ENCODE data around the gene KCNK17.
A peak's percentile ranks its signal among the peaks of the same experiment; 100 is the strongest.

Gene KCNK17

DNA sequence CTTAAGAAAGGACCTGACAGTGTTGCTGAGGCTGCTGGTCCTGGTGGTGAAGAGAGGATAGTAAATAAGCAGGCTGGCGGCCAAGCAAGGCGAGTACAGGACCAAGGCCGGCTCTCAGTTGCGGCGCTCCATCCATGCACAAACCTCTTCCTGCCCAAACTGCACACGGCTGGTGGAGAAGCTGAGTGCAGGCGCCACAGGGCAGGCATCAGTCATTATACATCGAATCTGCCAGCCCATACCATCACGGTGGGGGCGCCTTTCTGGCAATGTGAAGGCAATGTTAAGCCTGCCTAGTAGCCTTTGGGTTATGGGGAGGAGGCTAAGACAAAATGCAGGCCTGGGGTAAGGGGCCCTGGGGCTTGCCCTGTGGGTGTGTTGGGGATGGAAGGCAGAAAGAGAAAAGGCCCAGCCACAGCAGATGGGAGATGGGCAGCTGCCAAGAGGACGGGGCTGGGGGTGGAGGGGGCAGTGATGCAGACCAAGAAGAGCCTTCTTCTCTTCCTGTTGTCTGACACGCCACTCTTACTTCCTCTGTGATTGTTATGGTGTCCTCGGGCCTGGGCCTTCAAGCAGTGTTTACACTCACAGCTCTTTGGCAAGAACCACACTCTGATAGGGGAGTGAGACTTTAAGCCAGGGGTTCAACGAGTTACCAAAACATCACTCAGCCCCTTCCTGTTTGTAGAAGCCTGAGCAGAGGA lies 28.6 kb upstream of the KCNK17 start:
- FAIRE-seq (no peak), DNase-seq (ENCODE audit: insufficient read length, low spot score) (no peak)
- TF ChIP-seq POLR2A (IDR thresholded peaks at IDR 0.05; ENCODE audit: low read depth, low read length): no peak

DNA sequence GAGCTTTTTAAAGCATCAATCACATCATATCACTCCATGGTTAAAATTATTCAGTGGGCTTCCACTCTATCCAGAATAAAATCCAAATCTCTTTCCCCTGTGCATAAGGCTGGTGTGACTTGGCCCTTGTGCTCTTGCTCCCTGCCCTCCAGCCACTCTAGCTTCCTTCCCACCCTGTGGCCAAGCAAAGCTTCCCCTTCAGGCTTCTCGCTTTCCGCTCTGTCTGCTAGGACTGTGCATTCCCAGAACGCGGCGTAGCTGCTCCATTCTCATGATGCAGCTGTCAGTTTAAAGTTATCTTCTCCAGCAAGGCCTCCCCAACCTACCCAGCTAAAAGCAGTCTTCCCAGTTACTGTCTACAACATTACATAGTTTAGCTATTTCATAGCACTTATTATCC lies 27.7 kb upstream of the KCNK17 start:
- TF ChIP-seq POLR2A (IDR thresholded peaks at IDR 0.05; ENCODE audit: low read depth, low read length): no peak
- no peak for FAIRE-seq

DNA sequence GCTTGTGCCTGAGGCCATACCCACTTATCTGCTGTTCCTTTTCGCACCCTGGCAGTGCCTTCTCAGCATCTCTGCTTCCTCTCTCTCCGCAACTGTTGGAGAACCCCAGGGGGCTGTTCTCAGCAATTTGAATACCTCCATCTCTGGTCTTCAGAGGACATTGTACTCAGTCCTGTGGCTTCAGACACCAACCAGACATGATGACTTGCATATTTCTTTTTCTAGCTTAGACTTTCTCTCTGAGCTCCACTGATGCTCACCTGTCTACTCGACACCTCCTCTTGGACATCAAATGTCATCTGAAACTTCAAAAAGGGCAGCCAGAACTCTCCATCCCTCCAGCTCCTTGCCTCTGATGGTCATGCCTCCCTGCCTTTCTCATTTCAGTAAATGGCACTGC lies 27.1 kb upstream of the KCNK17 start:
- no peak for TF ChIP-seq POLR2A (IDR thresholded peaks at IDR 0.05; ENCODE audit: low read depth, low read length)
- DNase-seq (ENCODE audit: insufficient read length, low spot score) (no peak), FAIRE-seq (no peak)

More for the DNA sequence above, 27.7 kb upstream of the KCNK17 start:
- DNase-seq (ENCODE audit: insufficient read length, low spot score): no peak

DNA sequence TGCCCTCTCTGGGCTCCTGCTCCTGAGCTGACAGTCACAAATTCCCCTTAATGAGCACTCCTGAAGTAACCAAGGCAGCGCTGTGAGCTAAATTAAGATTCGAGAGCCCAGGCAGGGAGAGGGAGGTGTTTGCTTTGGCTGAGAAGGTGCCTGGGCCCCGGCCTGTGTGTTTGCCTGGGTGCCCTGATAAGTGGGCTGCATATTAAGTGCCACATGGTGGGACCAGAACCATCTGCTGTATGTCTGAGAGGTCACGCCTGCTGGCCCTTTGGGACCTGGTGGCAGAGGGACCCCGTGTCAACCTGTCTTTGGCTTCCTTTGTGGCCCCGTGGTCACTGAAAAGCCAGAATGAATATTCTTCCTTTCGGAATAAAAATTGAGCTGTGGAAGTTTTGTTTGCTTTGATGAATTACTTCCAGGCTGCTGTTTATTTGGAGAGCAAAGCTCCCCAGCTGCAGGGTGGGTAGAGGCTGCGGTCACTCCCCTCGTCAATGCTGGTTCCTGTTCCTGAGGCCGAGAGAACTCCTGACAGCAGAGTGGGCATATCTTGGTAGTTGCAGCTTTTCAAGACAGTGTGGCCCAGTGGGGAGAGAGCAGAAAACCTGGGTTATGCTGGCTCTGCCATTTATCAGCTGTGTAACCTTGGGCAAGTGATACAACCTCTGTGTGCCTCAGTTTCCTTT lies 25.8 kb upstream of the KCNK17 start:
- DNase-seq (ENCODE audit: insufficient read length, low spot score): no peak
- no peak for TF ChIP-seq POLR2A (IDR thresholded peaks at IDR 0.05; ENCODE audit: low read depth, low read length)
- FAIRE-seq: no peak

DNA sequence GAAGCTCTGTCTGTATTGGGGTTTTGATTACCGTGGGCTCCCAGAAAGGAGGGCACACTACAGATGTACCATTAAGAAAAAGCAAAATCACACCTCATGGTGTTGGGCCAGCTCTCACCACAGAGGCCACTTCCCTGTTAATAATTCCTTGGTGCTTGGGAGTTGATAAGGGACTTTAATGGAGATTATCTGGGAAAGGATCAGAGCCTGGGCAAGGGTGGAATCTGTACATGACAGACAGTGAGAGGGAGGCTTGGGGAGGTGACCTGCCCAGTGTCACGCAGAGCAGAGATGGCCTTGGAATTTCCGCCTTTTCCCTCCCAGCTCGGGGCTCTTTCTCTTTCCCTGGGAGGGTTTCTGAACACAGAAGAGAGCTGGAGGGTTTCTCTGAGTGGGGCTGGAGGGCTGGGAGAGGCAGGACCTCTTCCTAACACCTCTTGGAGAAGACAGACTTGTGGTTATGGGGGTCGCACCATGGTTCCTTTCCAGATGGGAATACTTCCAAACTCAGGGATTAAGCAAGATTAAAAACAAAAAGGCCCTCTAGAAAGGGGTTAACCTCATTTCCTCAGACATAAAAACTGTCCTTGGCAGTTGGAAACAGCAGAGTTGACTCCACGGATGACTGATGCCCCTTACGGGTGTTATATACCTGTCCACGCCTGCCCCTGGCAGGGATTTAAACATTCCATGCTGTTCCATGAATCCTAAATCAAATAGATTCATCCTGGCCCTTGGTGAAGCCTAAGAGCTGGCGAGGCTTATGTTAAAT lies 25.1 kb upstream of the KCNK17 start:
- FAIRE-seq (no peak), DNase-seq (ENCODE audit: insufficient read length, low spot score) (no peak)

DNA sequence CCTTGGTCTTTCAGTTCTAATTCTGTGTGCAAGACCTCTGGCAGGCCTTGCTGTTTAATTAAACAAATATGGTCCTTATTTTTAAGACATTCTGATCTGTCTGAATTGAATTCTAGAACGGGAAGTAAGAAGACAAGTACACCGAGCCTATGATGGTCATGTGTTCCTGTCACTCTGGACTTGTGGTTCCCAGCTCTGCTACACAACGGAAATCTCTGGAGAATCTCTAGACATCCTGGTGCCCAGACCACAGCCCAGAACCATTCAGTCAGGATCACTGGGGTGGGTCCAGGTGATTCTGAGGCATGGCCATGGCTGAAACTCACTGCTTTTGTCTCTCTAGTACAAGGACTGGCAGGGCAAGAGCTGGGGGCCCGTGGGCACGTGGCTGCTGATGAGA lies 24.2 kb upstream of the KCNK17 start:
- TF ChIP-seq POLR2A (IDR thresholded peaks at IDR 0.05; ENCODE audit: low read depth, low read length): no peak
- DNase-seq (ENCODE audit: insufficient read length, low spot score) (no peak), FAIRE-seq (no peak)

More for the DNA sequence above, 25.1 kb upstream of the KCNK17 start:
- no peak for TF ChIP-seq POLR2A (IDR thresholded peaks at IDR 0.05; ENCODE audit: low read depth, low read length)

DNA sequence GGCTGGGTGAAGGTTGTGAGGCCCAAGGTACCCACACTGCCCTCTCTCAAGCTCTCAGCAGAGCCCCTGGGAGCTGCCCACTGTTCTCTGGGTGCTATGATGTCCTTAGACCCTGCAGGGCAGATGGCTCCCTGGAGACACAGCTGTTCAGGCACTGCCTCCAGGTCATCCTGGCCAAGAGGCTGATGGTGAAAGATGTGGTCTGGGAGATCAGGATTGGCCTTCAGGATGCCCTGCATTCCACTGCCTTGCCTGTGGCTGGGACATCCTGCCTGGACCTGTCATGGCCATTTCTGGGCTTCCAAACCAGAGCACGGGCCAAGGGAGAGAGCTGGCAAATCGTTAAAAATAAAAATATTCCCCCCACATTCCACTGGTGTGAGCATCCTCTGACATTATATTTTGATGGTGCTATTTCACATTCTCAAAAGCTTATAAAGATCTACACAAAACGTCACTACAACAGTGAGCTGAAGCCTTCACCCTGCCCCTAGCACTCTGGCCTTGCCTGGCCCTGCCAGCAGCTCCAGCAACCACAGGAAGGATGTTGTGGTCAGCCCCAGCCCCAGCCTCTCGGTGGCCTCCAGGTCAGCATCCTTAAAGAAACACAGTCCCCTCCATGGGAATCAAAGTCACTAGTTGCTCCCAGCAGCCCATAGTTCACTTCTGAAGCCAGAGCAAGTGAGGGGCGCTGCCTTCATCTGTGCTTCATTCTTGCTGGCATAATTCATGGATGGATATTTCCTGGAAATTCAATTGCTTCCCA lies 21.7 kb upstream of the KCNK17 start:
- FAIRE-seq (no peak), DNase-seq (ENCODE audit: insufficient read length, low spot score) (peak; percentile 42)
- TF ChIP-seq POLR2A (IDR thresholded peaks at IDR 0.05; ENCODE audit: low read depth, low read length): no peak

DNA sequence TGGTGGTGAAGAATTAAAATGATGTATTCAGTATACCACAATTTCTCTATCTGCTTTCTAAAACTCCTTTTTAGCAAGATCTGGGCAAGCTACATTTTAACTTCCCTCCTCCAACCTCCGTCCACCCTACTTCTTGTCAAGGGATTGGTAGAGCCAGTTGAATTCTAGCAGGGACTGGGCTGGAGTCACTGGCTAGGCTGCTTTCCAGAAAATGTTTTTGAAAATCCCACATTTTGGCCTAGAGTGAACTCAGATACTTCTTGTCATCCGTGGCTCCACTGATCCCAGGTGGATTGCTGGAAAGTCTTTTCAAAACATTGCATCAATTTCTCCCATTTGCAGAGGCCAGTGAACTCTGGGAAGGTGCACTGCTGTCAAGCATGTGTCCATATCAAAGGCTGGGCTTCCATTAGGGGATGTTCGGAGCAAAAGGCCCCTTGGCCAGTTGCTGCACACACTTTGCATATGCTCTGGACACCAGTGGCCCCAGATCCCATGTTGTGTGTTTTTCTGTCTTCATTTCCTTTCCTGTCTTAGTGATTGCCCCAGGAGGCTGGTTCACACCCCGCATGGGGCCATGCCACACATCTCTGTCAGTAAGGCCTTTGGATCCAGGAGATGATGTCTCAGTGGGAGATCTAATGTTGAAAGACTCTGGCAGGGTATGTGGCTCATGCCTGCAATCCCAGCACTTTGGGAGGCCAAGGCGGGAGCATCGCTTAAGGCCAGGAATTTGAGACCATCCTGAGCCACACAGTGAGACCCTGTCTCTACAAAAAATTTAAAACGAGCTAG lies 19.6 kb upstream of the KCNK17 start:
- DNase-seq (ENCODE audit: insufficient read length, low spot score) (no peak), FAIRE-seq (no peak)
- no peak for TF ChIP-seq POLR2A (IDR thresholded peaks at IDR 0.05; ENCODE audit: low read depth, low read length)

DNA sequence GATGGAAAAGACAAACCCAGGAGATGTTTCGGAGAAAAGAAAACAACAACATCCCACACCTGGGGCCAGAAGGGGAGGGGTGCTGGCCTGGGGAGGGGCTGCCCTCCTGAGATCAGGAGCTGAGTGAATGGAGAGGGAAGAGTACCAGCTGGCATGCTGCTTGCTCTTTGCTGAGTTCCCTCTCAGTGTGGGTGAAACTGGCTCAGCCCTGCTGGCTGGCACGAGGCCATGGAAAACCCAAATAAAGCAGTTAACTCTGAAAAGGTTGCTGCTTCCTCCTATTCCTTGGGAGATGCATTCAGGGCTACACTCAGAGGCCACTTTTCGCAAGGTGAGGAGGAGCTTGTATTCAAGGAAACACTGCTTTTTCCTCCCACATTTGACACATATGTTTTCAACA lies 16.3 kb upstream of the KCNK17 start:
- no peak for DNase-seq (ENCODE audit: insufficient read length, low spot score)
- no peak for FAIRE-seq
- TF ChIP-seq POLR2A (IDR thresholded peaks at IDR 0.05; ENCODE audit: low read depth, low read length): no peak

DNA sequence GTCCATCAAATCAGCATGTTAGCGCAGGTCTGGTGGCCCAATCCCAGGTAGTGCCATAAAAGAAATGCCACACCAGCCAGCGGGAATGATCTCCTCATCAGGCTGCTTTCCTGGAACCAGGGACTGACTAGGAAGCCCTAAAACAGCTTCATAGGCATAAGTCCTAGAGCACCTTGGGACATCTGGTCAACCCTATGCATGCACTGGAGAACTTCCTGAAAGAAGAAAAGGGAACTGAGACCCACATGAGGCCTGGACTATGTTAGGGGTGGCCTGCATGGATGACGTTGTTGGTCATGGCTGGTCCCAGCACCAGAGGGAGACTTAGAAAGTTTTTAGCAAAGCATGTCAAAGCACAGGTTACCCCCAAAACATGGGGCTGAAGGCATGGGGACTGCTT lies 15.8 kb upstream of the KCNK17 start:
- TF ChIP-seq POLR2A (IDR thresholded peaks at IDR 0.05; ENCODE audit: low read depth, low read length): no peak
- no peak for FAIRE-seq
- DNase-seq (ENCODE audit: insufficient read length, low spot score): no peak

DNA sequence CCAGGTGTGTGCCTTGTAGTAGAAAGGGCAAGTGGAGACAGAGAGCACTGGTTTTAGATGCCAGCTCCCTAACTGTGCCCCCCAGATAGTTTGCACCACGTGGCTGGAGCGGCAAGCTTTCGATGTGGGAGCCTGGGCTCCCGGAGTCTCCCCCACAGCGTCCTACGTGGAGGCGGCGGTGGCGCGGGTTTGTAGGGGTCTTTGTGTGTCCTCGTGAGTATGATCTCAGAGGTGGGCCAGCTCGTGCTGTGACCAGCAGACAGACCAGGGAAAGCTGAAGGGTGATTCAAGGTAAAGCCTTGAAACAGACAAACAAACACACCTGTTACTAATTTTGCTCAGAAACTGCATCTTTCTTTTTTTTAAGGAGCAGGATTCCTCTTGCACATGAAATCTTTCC lies 13.8 kb upstream of the KCNK17 start:
- DNase-seq (ENCODE audit: insufficient read length, low spot score): no peak
- no peak for FAIRE-seq
- no peak for TF ChIP-seq POLR2A (IDR thresholded peaks at IDR 0.05; ENCODE audit: low read depth, low read length)

DNA sequence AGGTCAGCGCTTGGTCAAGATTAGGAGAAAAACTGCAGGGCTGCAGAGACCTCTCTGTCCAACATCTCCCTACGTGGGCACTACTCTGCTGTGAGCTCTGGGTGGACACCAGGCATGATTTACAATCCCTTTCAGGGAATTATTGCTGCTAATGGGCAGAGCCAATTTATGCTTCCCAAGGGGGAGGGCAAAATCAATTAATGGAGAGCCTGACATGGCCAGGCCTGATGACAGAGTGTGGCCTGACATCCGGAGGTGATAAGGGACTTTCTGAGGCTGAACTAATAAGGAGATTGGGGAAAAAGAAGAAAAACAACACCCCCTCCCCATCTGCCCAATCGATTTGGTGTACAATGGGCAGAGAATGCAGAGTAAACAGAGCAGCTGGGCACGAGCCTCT lies 13.3 kb upstream of the KCNK17 start:
- DNase-seq (ENCODE audit: insufficient read length, low spot score): no peak
- TF ChIP-seq POLR2A (IDR thresholded peaks at IDR 0.05; ENCODE audit: low read depth, low read length): no peak
- no peak for FAIRE-seq

DNA sequence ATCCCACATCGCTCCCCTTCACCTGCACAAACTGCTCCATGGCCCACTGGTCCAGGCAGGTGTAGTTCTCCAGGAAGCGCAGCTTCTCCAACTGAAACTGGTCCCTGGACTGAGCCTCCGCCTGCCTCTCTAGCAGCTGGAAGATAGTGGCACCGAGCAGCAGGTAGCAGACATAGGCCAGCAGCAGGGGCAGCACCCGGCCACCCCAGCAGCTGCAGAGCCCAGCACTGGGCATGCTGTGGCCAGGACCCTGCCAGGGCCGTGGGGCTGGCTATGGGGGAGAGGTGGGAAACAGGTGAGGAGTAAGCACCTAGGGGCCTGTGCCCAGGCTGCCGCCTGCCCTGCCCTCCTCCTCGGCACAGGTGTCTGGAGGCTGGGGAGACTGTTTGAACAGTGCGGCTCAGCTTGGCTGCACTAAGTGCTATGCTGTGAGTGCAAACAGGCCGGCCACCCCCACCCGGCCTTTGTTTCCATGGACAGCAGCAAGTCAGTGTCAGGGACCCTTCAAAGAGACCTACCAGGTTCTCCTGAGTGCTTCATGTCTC lies 8.2 kb upstream of the KCNK17 start, which contains the start of gene KCNK16:
TSS of gene KCNK16 (minus strand) at position 397 of the 545 bp plus-strand sequence. CDS start at position 235, 162 bp downstream.
- DNase-seq (ENCODE audit: insufficient read length, low spot score): no peak
- no peak for FAIRE-seq
- TF ChIP-seq POLR2A (IDR thresholded peaks at IDR 0.05; ENCODE audit: low read depth, low read length): no peak

Data from H54 (cell line).